Ascending aorta (tissue), 2 donors: ENCODE measurements around the gene LPAR2. TPM values are rescaled to one million over a fixed set of nuclear protein-coding genes. Genes with fewer than 3 reads are reported as not detected.

ENCODE experiments used
- DNase-seq, 2 donors: peaks; one replicate each; pipeline ENCODE4 v3.0.0-alpha.2; 2019; ENCODE audit warnings: low spot score in 2 of 2
- H3K27ac ChIP-seq, 2 donors: fragments of 200-600 bp; sonication (generic); one replicate each; pipeline ENCODE4 v1.5.1; 2016 to 2017; ENCODE audit warnings: mild to moderate bottlenecking in 1 of 2
- H3K27me3 ChIP-seq: fragments of 200-600 bp; sonication (generic); one replicate; pipeline ENCODE4 v1.5.1; 2017
- H3K36me3 ChIP-seq, 2 donors: fragments of 200-600 bp; sonication (generic); one replicate each; pipeline ENCODE4 v1.5.1; 2016
- H3K4me1 ChIP-seq, 2 donors: fragments of 200-600 bp; sonication (generic); one replicate each; pipeline ENCODE4 v1.5.1; 2016 to 2017; ENCODE audit warnings: mild to moderate bottlenecking in 1 of 2
- H3K4me3 ChIP-seq, 2 donors: fragments of 200-600 bp; sonication (generic); one replicate each; pipeline ENCODE4 v1.5.1; 2016 to 2017; ENCODE audit warnings: mild to moderate bottlenecking in 1 of 2
- H3K9me3 ChIP-seq, 2 donors: fragments of 200-600 bp; sonication (generic); one replicate each; pipeline ENCODE4 v1.5.1; 2016
- CTCF ChIP-seq, 3 experiments: fragments of 200-600 bp in 2 of 3; fragments of 450-650 bp in 1 of 3; sonication (generic) in 2 of 3; IDR thresholded peaks; one replicate each; pipeline ENCODE4 v1.5.1; 2016 to 2019; ENCODE audit warnings: antibody characterized with exemption in 3 of 3, mild to moderate bottlenecking in 1 of 3, moderate library complexity in 1 of 3
- intact Hi-C: fragments of 100-400 bp; cut with DNase I; formaldehyde crosslinking; loops from one replicate; pipeline ENCODE4 v1.15.1; 2023
- total RNA-seq: library from RNA; depleted of rRNA; stranded (reverse); fragments of >200 nt; gene quantifications from one replicate; pipeline ENCODE4 v1.1.0, GENCODE V29; 2016

Gene LPAR2
- total RNA-seq, 1 donor from 2014 or later, result 0.75 TPM

- no peak for DNase-seq
- H3K27ac ChIP-seq, result no peak overlapping the region
- no peaks in the 10 kb centered on the region for H3K9me3 ChIP-seq
- peaks cover 0 to 2% of the 10 kb centered on the region in 2 donors for H3K4me1 ChIP-seq
- intact Hi-C loops, result no loop called here
- H3K4me3 ChIP-seq, result no peak overlapping the region
- peaks cover 12 to 20% of the 10 kb centered on the region in 2 donors for H3K36me3 ChIP-seq
- TF ChIP-seq CTCF (IDR thresholded peaks at IDR 0.05), result no peak
- H3K27me3 ChIP-seq, result no peaks in the 10 kb centered on the region
These were observed 9.7 kb upstream of the LPAR2 start for GRCh38 chr19:19637523-19638251.

GRCh38 chr19:19637186-19637522 is 9.1 kb upstream of the LPAR2 start:
- Histone ChIP-seq H3K27ac (no peak overlapping the region), H3K4me3 (no peak overlapping the region), H3K9me3 (no peaks in the 10 kb centered on the region), H3K36me3 (peaks cover 16 to 20% of the 10 kb centered on the region in 2 donors), H3K27me3 (no peaks in the 10 kb centered on the region), H3K4me1 (no peaks in the 10 kb centered on the region)
- intact Hi-C loops, result no loop called here
- no peak for TF ChIP-seq CTCF (IDR thresholded peaks at IDR 0.05)
- no peak for DNase-seq

- no peak for TF ChIP-seq CTCF (IDR thresholded peaks at IDR 0.05)
- H3K9me3 ChIP-seq, result no peaks in the 10 kb centered on the region
- no peaks in the 10 kb centered on the region for H3K27me3 ChIP-seq
- H3K36me3 ChIP-seq, result peaks cover 16 to 20% of the 10 kb centered on the region in 2 donors
- DNase-seq, result no peak
- no peaks in the 10 kb centered on the region for H3K4me1 ChIP-seq
- H3K27ac ChIP-seq, result no peak overlapping the region
- intact Hi-C loops, result no loop called here
- no peak overlapping the region for H3K4me3 ChIP-seq
These were observed 8.7 kb upstream of the LPAR2 start for GRCh38 chr19:19636573-19637185.

- Histone ChIP-seq H3K4me3 (no peak overlapping the region), H3K36me3 (peaks cover 16 to 20% of the 10 kb centered on the region in 2 donors), H3K4me1 (no peaks in the 10 kb centered on the region), H3K27ac (no peak overlapping the region), H3K9me3 (no peaks in the 10 kb centered on the region), H3K27me3 (no peaks in the 10 kb centered on the region)
- DNase-seq, result no peak
- no peak for TF ChIP-seq CTCF (IDR thresholded peaks at IDR 0.05)
- intact Hi-C loops, result no loop called here
These were observed 7.3 kb upstream of the LPAR2 start for GRCh38 chr19:19635313-19635702.

GRCh38 chr19:19634516-19635312 is 6.7 kb upstream of the LPAR2 start:
- intact Hi-C loops, result no loop called here
- TF ChIP-seq CTCF (IDR thresholded peaks at IDR 0.05), result no peak
- H3K36me3 ChIP-seq, result peaks cover 16 to 20% of the 10 kb centered on the region in 2 donors
- no peaks in the 10 kb centered on the region for H3K27me3 ChIP-seq
- no peak for DNase-seq
- no peak overlapping the region for H3K27ac ChIP-seq
- H3K4me3 ChIP-seq, result no peak overlapping the region
- no peaks in the 10 kb centered on the region for H3K9me3 ChIP-seq
- no peaks in the 10 kb centered on the region for H3K4me1 ChIP-seq
